GM12875 (cell line): ENCODE data around the gene ERC2.

Experiments used
- H3K4me3 ChIP-seq: one replicate; pipeline ENCODE4 v1.5.1; 2011; ENCODE audit warnings: low read depth, low read length, control low read depth
- CTCF ChIP-seq: IDR thresholded peaks from 2 replicates; pipeline ENCODE4 v1.5.1; 2011; ENCODE audit warnings: low read depth, mild to moderate bottlenecking, control low read depth, inconsistent platforms, low read length, moderate library complexity, borderline replicate concordance; ENCODE audit not compliant: insufficient read depth

The ERC2 gene

GRCh38 chr3:56113908-56114307 lies 354.4 kb downstream of the ERC2 start:
- no peak for TF ChIP-seq CTCF
- H3K4me3 ChIP-seq, result no peak overlapping the region

- no peak overlapping the region for H3K4me3 ChIP-seq
- no peak for TF ChIP-seq CTCF
These were observed 355.0 kb downstream of the ERC2 start for GRCh38 chr3:56113231-56113630.

GRCh38 chr3:56111606-56112304 lies 356.5 kb downstream of the ERC2 start:
- H3K4me3 ChIP-seq, result no peak overlapping the region
- no peak for TF ChIP-seq CTCF

- H3K4me3 ChIP-seq, result no peak overlapping the region
- no peak for TF ChIP-seq CTCF
These were observed 357.4 kb downstream of the ERC2 start for GRCh38 chr3:56110886-56111285.

GRCh38 chr3:56107157-56107556 lies 361.1 kb downstream of the ERC2 start:
- no peak for TF ChIP-seq CTCF

GRCh38 chr3:56102032-56102431 lies 366.2 kb downstream of the ERC2 start:
- TF ChIP-seq CTCF, result no peak
- H3K4me3 ChIP-seq, result no peak overlapping the region

More at GRCh38 chr3:56107157-56107556, 361.1 kb downstream of the ERC2 start:
- no peak overlapping the region for H3K4me3 ChIP-seq

- no peak for TF ChIP-seq CTCF
- no peak overlapping the region for H3K4me3 ChIP-seq
These were observed 366.7 kb downstream of the ERC2 start for GRCh38 chr3:56101576-56101975.
